AG08396 (cell line): ENCODE results near the gene PACSIN3.
"Not testable (repeated sequence)": the region's sequence is repeated elsewhere in the genome, so short reads cannot be mapped to it uniquely, and the experiment has no call there.

Experiments
- DNase-seq: peaks from one replicate; pipeline ENCODE4 v3.0.0; 2012; ENCODE audit warnings: low spot score, mixed read lengths

The PACSIN3 gene

DNA sequence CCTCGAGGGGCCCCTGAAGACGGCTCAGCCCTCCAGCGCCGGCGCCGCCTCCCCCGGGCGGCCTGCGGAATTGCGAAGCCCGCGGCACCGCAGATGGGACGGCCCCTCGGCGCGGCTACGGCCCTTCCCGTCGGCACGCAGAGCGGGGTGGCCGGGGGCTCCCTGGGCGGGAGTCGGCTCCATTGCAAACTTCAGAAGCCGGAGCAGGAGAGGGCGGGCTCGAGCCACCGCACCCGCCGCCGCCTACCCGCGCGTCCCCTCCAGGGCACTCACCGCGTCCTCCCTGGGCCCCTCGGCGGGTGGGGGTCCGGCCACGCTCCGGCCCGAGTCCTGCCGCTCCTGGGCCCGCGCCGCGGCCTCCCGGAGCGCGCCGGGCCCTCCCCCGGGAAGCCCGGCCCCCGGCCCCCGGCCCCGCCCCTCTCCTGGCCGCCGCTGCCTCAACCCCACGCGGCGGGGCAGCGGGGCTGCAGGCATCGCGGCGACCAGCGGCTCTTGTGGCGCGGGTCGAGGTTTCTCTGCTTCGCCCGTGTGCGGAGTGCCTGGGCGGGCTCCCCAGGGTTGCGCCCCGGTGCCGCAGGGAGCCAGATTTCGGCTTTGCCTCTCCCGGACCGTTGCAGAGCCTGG, at the start of gene PACSIN3:
Gene PACSIN3, minus strand, starts transcription at position 359 of the 624 bp plus-strand sequence. CDS start 3,707 bp downstream, outside the sequence.
- peak; percentile 81 for DNase-seq

DNA sequence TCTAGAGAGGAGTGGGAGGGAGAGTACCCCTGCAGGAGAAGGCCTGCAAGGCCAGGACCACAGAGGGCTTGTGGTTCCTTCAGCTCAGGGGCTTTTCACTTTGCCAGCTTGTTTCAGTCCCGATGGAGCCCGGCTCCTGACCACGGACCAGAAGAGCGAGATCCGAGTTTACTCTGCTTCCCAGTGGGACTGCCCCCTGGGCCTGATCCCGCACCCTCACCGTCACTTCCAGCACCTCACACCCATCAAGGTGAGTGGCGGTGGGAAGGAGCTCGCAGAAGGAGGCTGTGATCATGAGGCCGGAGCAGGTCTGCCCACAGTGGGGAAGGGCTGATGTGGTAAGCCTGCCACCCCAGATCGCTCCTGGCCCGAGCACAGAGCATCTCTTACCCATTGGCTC, 48.9 kb upstream of the PACSIN3 start:
- DNase-seq: no peak

DNA sequence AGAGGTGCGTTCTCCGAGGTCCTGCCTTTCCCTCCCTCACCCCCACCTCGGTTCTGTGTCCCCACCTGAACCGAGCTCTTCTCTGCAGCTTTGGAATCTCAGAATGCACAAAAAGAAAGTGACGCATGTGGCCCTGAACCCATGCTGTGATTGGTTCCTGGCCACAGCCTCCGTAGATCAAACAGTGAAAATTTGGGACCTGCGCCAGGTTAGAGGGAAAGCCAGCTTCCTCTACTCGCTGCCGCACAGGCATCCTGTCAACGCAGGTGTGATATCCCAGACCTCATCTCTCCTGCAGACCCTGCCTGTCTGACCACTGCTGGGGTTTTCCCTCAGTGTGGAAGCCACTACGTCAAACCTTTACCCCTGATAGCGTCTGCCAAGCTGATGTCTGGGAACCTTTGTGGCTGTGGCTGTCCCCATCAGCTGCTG, 48.5 kb upstream of the PACSIN3 start:
- no peak for DNase-seq

DNA sequence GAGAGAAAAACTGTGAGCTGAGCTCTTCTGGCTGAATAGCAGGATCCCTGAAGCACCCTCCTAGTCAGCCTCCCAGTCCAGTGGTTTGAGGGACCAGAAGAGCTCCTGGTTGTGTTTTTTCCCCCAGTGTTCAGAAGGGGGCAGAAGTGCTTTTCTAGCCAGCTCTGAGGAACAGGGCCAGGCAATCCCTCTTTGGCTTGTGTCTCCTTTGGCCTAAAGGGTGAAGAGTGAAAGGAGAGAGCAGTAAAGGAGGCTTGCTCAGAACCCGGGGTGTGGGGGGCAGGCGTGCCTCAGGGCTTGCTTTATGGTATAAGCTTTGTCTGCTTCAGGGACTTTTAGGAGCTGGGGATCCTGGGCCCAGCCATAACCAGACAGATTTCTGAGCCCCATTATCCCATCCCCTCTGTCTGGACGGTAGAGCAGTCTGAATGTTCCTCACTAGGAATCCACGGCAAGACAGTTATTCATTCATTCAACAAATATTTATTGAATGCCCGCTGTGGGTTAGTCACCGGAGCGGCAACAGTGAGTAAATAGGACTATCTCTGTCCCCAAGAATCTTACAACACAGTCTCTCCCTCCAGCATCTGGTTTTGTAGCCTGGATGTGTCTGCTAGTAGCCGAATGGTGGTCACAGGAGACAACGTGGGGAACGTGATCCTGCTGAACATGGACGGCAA, 47.9 kb upstream of the PACSIN3 start:
- DNase-seq: peak; percentile 47

DNA sequence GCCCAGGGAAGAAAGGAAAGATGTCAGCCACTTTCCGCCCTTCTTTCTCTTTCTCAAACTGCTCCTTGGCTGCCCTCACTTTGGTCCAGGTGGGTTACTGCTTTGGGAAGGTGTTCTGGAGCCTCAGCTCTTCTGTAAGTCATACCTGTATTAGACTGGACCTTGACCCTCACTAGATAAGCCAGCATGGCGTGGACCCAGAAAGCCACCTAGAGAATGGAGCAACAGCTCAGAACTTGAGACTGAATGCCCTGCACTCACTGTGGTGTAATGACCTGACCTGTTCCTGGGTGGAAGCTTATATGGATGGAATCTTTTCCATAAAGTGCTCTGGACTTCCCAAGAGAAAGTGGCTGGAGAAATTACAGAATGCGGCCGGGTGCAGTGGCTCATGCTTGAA, 46.8 kb upstream of the PACSIN3 start:
- no peak for DNase-seq

DNA sequence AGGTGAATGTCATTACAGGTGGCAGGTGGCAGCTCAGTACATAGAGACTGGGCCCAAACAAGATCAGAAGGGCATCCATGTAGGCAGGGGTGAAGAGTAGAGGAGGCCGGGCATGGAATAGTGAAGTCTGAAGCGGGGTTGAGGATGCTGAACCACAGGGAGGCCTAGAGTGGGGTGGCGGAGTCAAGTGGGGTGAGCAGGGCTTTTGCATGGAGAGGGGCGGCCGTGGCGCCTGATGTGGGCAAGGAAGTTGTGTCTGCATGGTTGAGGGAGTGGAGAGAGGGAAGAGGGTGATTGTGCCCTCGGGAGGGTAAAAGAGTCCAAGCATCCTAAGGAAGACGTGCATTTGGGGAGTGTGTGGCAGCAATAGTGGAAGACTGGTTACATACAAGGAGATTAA, 42.9 kb upstream of the PACSIN3 start:
- DNase-seq: no peak

DNA sequence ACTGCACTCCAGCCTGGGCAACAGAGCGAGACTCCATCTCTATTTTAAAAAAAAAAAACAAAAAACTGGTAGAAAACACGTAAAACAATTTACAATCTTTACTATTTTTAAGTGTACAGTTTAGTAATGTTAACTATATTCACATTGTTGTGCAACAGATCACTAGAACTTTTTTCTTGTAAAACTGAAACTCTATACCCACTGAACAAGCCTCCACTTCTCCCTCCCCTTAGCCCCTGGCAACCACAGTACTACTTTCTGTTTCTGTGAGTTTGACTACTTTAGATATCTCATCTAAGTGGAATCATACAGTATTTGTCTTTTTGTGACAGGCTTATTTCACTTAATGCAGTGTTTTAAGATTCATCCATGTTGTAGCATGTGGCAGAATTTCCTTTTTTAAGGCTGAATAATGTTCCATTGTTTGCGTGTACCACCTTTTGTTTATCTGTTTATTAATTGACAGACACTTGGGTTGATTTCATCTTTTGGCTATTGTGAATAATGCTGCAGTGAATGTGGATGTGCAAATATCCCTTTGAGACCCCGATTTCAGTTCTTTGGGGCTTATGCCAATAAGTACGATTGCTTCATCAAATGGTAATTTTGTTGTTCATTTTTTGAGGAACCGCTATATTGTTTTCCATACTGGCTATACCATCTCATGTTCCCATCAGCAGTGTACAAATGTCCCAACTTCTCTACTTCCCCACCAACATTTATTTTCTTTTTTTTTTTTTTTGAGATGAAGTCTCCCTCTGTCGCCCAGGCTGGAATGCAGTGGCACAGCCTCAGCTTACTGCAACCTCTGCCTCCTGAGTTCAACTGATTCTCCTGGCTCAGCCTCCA, 39.5 kb upstream of the PACSIN3 start:
- no peak for DNase-seq

DNA sequence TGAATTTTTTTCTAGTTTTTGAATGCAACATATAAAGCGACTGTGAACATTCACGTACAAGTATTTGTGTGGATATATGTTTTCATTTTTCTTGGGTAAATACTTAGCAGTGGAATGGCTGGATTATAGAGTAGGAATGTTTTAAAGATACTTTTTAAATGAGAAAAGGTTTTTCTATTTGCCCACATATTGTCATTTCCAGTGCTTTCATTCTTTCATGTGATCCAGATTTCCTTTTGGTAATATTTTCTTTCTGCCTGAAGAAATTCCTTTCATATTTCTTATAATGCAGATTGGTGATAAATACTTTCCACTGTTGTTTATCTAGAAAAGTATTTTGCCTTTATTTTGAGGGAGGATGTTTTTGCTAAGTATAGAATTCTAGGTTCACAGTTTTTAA, 36.5 kb upstream of the PACSIN3 start:
- DNase-seq: no peak

DNA sequence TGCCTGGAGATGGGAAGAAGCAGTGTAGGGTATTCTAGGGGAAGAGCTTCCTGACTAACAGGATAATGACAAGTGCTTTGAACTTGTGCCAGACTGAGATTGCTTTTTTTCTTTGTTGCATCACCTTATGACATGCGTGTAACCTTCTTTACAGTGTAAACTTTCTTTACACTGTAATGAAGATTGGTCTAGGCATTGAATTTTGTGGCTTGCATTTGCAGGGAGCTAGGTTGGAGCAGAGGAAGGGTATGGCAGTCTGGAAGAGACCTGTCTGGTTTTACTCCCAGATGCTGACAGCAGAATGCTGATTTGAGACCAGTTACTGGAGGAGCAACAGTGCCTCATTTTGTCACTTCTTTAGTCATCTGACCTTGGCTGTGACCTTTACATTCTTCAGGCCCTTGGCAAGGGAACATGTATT, 34.2 kb upstream of the PACSIN3 start:
- DNase-seq: peak; percentile 33

DNA sequence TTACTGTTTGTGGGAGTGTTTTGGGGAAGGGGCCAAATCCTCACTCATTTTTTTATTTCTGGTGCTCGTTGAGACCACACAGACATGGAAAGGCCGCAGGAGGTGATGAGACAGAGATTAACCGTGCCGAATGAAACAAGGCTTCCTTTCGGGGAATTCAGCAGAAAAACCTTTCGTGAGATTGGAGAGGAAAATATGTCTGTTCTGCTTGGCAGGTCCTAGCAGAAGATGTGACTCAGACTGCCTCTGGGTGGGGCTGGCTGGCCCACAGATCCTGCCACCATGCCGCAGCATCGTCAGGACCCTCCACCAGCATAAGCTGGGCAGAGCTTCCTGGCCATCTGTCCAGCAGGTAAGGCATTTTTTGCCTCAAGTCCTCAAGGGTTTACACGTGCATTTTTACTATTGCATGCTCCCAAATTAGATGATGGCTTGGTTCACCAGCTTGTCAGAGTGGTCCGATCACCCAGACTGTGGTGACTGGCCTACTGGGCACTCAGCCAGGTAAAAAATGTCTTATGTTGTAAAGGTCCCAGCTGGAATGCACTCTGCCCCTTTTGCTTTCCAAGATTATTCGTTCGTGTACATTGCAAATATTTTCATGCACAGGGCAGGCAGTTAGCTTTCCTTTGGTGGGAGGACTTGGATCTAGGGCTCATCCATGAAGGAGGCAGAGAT, 30.0 kb upstream of the PACSIN3 start:
- DNase-seq: peak; percentile 85

DNA sequence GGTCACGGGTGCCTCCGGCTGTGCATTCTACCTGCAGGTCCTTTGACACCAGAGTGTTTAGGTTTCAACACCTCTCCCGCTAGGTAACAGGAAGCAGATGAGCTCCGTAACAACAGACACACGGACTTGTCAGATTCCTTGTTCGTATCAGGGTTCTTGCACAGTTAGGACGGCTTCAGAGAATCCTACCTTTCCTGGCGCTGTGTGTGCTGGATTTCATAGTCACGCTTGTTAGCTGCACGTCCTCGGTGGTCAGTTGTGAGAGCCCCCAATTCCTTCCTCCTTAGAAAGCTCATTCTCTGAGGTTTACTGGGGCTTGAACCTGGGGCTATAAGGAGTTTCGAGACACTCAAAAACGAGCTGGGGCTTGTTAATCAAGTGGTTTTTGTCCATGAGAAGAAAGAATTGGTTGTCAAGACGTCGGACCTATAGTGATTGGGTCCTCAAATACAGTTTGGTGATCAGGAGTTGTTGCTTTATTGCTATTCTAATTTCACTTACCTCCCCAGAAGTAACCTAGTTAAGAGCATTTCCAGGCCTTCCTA, 29.2 kb upstream of the PACSIN3 start:
- DNase-seq: no peak

DNA sequence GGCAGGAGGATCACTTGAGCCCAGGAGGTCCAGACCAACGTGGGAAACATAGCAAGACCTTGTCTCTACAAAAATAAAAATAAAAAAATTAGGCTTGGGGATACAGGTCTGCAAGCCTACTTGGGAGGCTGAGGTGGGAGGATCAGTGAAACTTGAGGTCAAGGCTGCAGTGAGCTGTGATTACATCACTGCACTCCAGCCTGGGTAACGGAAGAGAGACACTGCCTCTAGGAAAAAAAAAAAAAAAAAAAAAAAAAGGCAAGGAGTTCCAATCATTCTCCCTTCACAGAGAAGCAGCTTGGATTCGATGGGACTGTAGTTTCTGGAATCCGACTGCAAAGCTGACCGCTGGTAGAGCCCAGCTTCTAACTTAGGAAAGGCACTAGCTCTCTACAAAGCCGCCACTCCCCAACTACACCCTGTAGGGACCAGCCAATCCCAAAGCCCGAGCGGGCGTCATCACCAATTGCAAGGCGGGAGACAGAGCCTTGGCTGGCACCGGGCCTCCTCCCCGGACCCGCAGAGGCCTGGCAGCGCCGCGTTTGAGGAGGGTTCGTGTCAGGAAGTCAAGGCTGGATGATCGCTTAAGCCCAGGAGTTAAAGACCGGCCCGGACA, 27.8 kb upstream of the PACSIN3 start:
- peak; percentile 87 for DNase-seq

DNA sequence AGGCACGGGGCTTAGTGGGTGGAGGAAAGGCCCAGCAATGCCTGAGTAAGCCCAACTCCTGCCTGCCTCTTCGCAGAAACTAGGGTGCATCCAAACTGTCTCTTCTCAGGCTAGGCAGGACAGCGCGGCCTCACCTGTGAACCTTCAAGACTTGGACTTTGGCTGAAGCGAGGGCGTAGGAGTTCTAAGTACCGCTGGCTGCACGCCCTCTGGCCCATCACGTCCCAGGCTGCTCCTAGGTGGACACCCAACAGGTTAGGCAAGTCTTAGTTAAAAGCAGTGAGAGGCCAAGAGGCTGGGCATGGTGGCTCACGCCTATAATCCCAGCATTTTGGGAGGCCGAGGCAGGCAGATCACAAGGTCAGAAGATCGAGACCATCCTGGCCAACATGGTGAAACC, 26.7 kb upstream of the PACSIN3 start:
- DNase-seq: no peak

DNA sequence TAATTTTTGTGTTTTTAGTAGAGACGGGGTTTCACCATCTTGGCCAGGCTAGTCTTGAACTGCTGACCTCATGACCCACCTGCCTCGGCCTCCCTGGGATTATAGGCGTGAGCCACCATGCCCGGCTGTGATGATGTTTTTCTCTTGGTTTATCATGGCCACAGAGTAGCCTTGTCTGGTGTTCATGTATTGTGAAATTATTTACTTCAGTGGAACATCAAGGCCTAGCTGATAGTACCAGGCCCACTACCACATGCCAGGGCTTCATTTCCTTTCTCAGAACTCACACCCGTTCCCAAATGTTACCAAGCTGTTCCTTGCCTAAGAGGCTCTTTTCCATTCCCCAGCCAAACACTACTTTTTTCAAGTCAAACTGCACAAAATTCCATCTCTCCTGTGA, 22.4 kb upstream of the PACSIN3 start:
- no peak for DNase-seq

DNA sequence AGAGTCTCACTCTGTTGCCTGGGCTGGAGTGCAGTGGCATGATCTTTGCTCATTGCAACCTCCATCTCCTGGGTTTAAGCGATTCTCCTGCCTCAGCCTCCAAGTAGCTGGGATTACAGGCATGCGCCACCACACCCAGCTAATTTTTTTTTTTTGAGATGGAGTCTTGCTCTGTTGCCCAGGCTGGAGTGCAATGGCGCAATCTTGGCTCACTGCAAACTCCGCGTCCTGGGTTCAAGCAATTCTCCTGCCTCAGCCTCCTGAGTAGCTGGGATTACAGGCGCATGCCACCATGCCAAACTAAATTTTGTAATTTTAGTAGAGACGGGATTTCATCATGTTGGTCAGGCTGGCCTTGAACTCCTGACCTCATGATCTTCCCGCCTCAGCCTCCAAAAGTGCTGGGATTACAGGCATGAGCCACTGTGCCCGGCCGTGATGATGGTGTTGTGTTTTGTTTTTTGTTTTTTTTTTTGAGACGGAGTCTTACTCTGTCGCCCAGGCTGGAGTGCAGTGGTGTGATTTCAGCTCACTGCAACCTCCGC, 21.8 kb upstream of the PACSIN3 start:
- DNase-seq: not testable (repeated sequence)

DNA sequence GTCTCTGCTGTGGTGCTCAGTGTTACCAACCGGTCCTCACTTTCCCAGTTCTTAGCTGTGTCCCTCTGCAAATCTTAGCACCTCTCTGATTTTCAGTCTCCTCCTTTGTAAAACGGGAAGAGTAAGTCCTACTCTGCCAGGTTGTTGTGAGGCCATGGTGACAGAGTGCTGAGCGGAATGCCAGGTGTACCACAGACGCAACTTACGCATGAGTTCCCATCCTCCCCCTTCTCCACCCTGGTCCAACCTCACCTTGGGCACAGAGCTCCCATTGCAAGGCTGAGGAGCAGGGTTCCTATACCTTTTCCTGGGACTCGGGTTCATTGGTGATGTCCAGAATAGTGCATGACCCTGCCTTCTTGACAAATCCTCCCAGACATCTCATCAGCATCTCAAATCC, 21.2 kb upstream of the PACSIN3 start:
- no peak for DNase-seq

DNA sequence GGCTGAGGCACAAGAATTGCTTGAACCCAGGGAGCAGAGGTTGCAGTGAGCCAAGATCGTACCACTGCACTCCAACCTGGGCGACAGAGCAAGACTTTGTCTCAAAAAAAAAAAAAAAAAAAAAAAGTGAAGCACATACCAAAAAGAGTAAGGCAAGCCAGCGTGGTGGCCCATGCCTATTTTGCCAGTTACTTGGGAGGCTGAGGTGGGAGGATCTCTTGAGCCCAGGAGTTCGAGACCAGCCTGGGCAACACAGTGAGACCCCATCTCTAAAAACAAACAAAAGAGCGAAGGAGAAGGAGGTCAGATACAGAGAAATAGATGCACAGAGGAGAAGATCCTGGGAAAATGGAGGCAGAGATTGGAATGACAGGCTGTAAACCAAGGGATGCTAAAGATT, 20.3 kb upstream of the PACSIN3 start:
- not testable (repeated sequence) for DNase-seq

DNA sequence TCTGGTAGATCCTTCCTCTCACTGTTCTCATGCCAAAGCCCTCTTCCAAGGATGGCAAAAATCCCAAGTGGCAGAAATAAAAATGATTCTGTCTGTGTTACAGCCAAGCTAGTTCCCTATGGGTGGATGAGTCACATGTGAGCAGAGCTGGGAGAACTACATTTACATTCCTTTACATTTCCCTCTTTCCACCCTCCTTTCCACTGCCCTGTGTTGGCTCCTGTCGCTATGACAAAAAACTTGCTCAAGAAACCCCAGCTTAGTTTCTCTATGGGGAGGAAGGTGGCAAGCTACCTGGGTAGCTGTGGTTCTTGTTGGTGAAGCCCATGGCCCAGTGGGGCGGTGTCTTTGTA, 18.4 kb upstream of the PACSIN3 start:
- no peak for DNase-seq

DNA sequence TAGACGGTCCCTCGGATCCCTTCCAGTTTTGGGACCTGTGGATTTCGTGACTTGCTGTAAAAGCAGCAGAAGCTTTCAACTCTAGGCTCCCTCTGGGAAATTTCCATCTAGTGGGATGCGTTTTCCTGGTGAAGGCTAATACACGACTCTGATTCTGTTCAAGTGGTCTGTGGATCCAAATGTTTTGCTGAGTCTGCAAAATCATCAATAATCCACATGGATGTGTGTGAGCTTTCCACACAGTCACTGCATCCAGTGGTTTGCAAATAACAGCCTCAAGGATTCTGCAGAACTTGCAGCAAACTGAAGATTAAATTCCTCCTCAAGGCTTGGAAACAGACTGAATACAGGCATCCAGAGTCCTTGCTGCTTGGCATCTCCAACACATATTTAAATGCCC, 16.3 kb upstream of the PACSIN3 start:
- no peak for DNase-seq

DNA sequence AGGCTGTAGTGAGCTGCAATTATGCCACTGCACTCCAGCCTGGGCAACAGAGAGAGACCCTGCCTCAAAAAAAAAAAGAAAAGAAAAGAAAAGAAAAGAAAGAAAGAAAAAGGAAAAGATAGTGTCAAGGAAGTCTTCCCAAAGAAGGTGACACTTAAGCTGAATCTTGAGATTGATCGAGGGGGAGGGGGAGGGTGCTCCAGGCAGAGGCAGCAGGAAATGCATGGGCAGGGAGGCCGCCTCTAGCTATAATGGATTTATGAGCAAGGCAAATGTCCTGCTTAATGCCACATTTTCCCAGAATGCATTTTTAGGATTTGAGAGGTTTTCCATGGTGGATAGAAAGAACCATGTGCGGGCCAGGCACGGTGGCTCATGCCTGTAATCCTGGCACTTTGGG, 14.8 kb upstream of the PACSIN3 start:
- DNase-seq: no peak

DNA sequence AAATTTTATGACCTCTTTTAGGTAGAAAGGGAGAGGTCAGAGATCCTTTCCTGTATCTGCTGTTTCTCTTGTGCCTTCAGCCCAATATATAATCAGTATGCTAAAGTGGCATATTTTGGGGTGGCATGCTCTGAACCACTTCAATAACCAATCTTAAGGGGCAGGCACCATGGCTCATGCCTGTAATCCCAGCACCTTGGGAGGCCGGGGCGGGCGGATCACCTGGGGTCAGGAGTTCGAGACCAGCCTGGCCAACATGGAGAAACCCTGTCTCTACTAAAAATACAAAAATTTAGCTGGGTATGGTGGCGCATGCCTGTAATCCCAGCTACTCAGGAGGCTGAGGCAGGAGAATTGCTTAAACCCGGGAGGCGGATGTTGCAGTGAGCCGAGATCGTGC, 11.9 kb upstream of the PACSIN3 start:
- DNase-seq: not testable (repeated sequence)
